Measurements from ENCODE around the gene OR7D2. TPM values are rescaled to one million over a fixed set of nuclear protein-coding genes. Genes with fewer than 3 reads are reported as not detected.

Gene OR7D2
- total RNA-seq, 1 experiment from 2014 or later = not detected

GRCh38 chr19:9150650-9151049 is 28.1 kb upstream of the OR7D2 start:
- Mint-ChIP-seq H3K27ac (no peak overlapping the region), H3K4me3 (no peak overlapping the region), H3K9me3 (peaks cover 68% of the 10 kb centered on the region), H3K36me3 (peaks cover 91% of the 10 kb centered on the region), H3K4me1 (peaks cover under 1% of the 10 kb centered on the region; the same call in 1 of the 2 replicates), H3K27me3 (ENCODE audit: low read depth) (peaks cover 3% of the 10 kb centered on the region; the same call in 1 of the 2 replicates)
- DNase-seq (ENCODE audit: low spot score) (no peak), ATAC-seq (no peak)
- TF ChIP-seq NFYB (CRISPR knock-in tag; conservative IDR thresholded peaks at IDR 0.05; ENCODE audit: low read depth) (no peak), TP53 (CRISPR knock-in tag; IDR thresholded peaks at IDR 0.05) (no peak), ZBTB21 (CRISPR knock-in tag; IDR thresholded peaks at IDR 0.05; ENCODE audit: borderline replicate concordance) (no peak), ESRRA (CRISPR knock-in tag; IDR thresholded peaks at IDR 0.05; ENCODE audit: borderline replicate concordance) (no peak), ATF3 (CRISPR knock-in tag; conservative IDR thresholded peaks at IDR 0.05) (no peak), JUN (CRISPR knock-in tag; IDR thresholded peaks at IDR 0.05) (no peak), CBFB (CRISPR knock-in tag; IDR thresholded peaks at IDR 0.05; ENCODE audit: low read depth) (no peak), ATF1 (CRISPR knock-in tag; IDR thresholded peaks at IDR 0.05) (no peak), ZNF416 (CRISPR knock-in tag; IDR thresholded peaks at IDR 0.05) (no peak)
- ChIA-PET CTCF (no interaction called here), POLR2A (no interaction called here)

GRCh38 chr19:9151367-9151766 is 27.4 kb upstream of the OR7D2 start:
- no peak for TF ChIP-seq TEAD4 (CRISPR knock-in tag; IDR thresholded peaks at IDR 0.05)
- DNase-seq (ENCODE audit: low spot score) (no peak), ATAC-seq (no peak)
- peaks cover 67% of the 10 kb centered on the region for H3K9me3 Mint-ChIP-seq
- no peak overlapping the region for H3K27ac Mint-ChIP-seq
- CTCF ChIA-PET = no interaction called here
- H3K4me1 Mint-ChIP-seq = no peaks in the 10 kb centered on the region
- POLR2A ChIA-PET = no interaction called here
- no peak overlapping the region for H3K4me3 Mint-ChIP-seq
- H3K36me3 Mint-ChIP-seq = peaks cover 96% of the 10 kb centered on the region
- H3K27me3 Mint-ChIP-seq (ENCODE audit: low read depth) = peaks cover 3% of the 10 kb centered on the region; the same call in 1 of the 2 replicates

- ChIA-PET CTCF (no interaction called here), POLR2A (no interaction called here)
- DNase-seq (ENCODE audit: low spot score) (no peak), ATAC-seq (no peak)
- no peaks in the 10 kb centered on the region for H3K4me1 Mint-ChIP-seq
- H3K27ac Mint-ChIP-seq = no peak overlapping the region
- TF ChIP-seq TCF7 (CRISPR knock-in tag; IDR thresholded peaks at IDR 0.05; ENCODE audit: low read depth) = no peak
- TF ChIP-seq EMX1 (CRISPR knock-in tag; IDR thresholded peaks at IDR 0.05) = no peak
- H3K9me3 Mint-ChIP-seq = peaks cover 39% of the 10 kb centered on the region
- H3K36me3 Mint-ChIP-seq = peaks cover 99% of the 10 kb centered on the region
- H3K27me3 Mint-ChIP-seq (ENCODE audit: low read depth) = peaks cover 3% of the 10 kb centered on the region; the same call in 1 of the 2 replicates
- H3K4me3 Mint-ChIP-seq = no peak overlapping the region
Measured at GRCh38 chr19:9155591-9155990, 23.2 kb upstream of the OR7D2 start.

- DNase-seq (ENCODE audit: low spot score) (no peak), ATAC-seq (no peak)
- POLR2A ChIA-PET = no interaction called here
- CTCF ChIA-PET = no interaction called here
- Mint-ChIP-seq H3K4me1 (no peaks in the 10 kb centered on the region), H3K9me3 (peaks cover 31% of the 10 kb centered on the region), H3K36me3 (peaks cover 99% of the 10 kb centered on the region), H3K27me3 (ENCODE audit: low read depth) (peaks cover 3% of the 10 kb centered on the region; the same call in 1 of the 2 replicates), H3K4me3 (no peak overlapping the region), H3K27ac (no peak overlapping the region)
- TF ChIP-seq ZNF263 (CRISPR knock-in tag; IDR thresholded peaks at IDR 0.05; ENCODE audit: low read depth) (no peak), USF2 (CRISPR knock-in tag; IDR thresholded peaks at IDR 0.05) (no peak), AR (CRISPR knock-in tag; IDR thresholded peaks at IDR 0.05) (no peak), NR3C1 (CRISPR knock-in tag; conservative IDR thresholded peaks at IDR 0.05; ENCODE audit: low read depth) (no peak), ZNF138 (CRISPR knock-in tag; conservative IDR thresholded peaks at IDR 0.05) (no peak), TEAD4 (CRISPR knock-in tag; IDR thresholded peaks at IDR 0.05) (no peak), TCF7 (CRISPR knock-in tag; IDR thresholded peaks at IDR 0.05; ENCODE audit: low read depth) (no peak), SMAD3 (CRISPR knock-in tag; IDR thresholded peaks at IDR 0.05; ENCODE audit: borderline replicate concordance) (no peak)
- TF ChIP-seq, protein P1, sequence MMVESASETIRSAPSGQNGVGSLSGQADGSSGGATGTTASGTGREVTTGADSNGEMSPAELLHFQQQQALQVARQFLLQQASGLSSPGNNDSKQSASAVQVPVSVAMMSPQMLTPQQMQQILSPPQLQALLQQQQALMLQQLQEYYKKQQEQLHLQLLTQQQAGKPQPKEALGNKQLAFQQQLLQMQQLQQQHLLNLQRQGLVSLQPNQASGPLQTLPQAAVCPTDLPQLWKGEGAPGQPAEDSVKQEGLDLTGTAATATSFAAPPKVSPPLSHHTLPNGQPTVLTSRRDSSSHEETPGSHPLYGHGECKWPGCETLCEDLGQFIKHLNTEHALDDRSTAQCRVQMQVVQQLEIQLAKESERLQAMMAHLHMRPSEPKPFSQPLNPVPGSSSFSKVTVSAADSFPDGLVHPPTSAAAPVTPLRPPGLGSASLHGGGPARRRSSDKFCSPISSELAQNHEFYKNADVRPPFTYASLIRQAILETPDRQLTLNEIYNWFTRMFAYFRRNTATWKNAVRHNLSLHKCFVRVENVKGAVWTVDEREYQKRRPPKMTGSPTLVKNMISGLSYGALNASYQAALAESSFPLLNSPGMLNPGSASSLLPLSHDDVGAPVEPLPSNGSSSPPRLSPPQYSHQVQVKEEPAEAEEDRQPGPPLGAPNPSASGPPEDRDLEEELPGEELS (CRISPR knock-in tag; IDR thresholded peaks at IDR 0.05) = no peak
- TF ChIP-seq, protein P2, sequence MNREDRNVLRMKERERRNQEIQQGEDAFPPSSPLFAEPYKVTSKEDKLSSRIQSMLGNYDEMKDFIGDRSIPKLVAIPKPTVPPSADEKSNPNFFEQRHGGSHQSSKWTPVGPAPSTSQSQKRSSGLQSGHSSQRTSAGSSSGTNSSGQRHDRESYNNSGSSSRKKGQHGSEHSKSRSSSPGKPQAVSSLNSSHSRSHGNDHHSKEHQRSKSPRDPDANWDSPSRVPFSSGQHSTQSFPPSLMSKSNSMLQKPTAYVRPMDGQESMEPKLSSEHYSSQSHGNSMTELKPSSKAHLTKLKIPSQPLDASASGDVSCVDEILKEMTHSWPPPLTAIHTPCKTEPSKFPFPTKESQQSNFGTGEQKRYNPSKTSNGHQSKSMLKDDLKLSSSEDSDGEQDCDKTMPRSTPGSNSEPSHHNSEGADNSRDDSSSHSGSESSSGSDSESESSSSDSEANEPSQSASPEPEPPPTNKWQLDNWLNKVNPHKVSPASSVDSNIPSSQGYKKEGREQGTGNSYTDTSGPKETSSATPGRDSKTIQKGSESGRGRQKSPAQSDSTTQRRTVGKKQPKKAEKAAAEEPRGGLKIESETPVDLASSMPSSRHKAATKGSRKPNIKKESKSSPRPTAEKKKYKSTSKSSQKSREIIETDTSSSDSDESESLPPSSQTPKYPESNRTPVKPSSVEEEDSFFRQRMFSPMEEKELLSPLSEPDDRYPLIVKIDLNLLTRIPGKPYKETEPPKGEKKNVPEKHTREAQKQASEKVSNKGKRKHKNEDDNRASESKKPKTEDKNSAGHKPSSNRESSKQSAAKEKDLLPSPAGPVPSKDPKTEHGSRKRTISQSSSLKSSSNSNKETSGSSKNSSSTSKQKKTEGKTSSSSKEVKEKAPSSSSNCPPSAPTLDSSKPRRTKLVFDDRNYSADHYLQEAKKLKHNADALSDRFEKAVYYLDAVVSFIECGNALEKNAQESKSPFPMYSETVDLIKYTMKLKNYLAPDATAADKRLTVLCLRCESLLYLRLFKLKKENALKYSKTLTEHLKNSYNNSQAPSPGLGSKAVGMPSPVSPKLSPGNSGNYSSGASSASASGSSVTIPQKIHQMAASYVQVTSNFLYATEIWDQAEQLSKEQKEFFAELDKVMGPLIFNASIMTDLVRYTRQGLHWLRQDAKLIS (CRISPR knock-in tag; IDR thresholded peaks at IDR 0.05; ENCODE audit: borderline replicate concordance) = no peak
Measured at GRCh38 chr19:9156304-9156703, 22.5 kb upstream of the OR7D2 start.

Data from WTC11 (cell line).